Adipose tissue (tissue), 3 donors: ENCODE results near the gene ELFN2. TPM values are rescaled to one million over a fixed set of nuclear protein-coding genes. Genes with fewer than 3 reads are reported as not detected.
"Not testable (repeated sequence)": the region's sequence is repeated elsewhere in the genome, so short reads cannot be mapped to it uniquely, and the experiment has no call there.

ENCODE experiments used
- H3K27ac ChIP-seq: one replicate; pipeline ENCODE4 v1.5.1; 2013; ENCODE audit warnings: low read depth, low read length
- WGBS, 3 donors: extraction: QIAGEN DNeasy Blood & Tissue Kit; methylation state at CpG; one replicate each; pipeline ENCODE4 v1.1.7; 2013; 5-methylcytosine and 5-hydroxymethylcytosine counted together
- polyA plus RNA-seq, 3 donors: library from polyadenylated mRNA; stranded (reverse); fragments of 200-250 nt; gene quantifications; one replicate each; pipeline ENCODE4 v1.2.3, GENCODE V29; 2013
- donor health status: healthy with polysubstance abuse.
- donor health status: Bipolar disorder and iron deficiency.
- donor health status: healthy.

Gene ELFN2, protein sequence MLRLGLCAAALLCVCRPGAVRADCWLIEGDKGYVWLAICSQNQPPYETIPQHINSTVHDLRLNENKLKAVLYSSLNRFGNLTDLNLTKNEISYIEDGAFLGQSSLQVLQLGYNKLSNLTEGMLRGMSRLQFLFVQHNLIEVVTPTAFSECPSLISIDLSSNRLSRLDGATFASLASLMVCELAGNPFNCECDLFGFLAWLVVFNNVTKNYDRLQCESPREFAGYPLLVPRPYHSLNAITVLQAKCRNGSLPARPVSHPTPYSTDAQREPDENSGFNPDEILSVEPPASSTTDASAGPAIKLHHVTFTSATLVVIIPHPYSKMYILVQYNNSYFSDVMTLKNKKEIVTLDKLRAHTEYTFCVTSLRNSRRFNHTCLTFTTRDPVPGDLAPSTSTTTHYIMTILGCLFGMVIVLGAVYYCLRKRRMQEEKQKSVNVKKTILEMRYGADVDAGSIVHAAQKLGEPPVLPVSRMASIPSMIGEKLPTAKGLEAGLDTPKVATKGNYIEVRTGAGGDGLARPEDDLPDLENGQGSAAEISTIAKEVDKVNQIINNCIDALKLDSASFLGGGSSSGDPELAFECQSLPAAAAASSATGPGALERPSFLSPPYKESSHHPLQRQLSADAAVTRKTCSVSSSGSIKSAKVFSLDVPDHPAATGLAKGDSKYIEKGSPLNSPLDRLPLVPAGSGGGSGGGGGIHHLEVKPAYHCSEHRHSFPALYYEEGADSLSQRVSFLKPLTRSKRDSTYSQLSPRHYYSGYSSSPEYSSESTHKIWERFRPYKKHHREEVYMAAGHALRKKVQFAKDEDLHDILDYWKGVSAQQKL
- under 1 TPM; 0.03 to 0.29 (median 0.11) TPM for polyA plus RNA-seq

DNA sequence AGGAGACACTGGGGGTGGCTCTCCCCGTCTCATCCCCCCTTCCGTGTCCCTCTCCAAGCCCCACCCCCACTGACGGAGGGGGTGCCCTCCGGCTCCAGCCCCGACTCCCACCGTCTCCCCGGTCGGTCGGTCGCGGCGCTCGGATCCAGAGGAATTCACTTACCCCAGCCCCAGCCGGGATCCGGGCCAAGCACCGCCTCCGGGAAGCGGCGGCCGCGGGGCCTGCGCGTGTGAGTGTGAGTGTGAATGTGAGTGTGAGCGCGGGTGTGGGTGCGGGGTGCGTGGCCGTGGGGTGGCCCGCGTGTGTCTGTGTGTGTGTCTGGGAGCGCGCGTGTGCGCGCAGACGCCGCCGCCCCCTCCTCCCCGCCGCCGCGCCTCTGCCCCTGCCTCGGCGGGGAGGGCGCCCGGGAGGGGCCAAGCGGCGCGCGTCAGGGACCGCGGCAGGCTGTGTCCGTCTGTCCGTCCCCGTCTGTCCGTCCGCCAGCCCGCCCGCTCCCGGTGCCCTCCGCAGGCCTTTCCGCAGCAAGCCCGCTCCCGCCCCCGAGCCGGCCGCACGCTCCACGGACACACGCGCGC is at the start of gene ELFN2:
Gene ELFN2 (minus strand): TSS at position 345 of the 576 bp plus-strand sequence. CDS start 51,945 bp downstream, outside the sequence.
- 0 to 1% (median 0%) methylated on average over 44 to 72 of the region's 72 CpGs for WGBS, 3 donors
- no peak within 1 kb of the TSS for H3K27ac ChIP-seq

GRCh38 chr22:37476389-37477329 is 49.4 kb upstream of the ELFN2 start:
- H3K27ac ChIP-seq = no peak overlapping the region
- 79 to 84% (median 82%) methylated on average over 14 of the region's 14 CpGs for WGBS, 3 donors

DNA sequence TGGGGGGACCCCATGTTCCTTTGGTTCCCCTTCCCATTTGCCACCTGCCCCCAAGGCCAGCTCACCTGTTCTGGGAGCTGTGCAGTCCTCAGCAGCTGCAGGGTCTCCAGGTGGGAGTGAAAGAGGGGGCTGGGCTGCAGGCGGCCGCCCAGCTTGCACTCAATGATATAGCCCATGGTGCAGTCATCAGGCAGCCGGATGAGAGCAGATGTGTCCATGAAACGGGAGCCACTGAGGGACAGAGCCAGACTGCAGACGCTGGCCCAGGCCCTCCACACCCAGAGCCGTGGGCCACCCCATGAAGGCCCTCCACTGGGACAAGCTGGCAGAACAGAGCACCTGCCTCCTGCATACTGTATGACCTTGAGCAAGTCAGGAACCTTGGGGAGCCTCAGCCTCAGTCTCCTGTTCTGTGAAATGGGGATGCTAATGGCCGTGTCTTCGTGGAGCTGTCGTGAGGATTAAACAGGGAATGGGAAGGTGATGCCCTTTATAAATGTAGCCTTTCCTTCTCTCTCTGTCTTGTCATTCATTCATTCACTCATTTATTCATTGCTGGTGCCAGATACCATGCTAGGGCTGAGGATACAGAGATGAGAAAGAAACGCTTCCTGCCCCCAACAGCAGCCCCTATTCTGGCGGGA is 47.3 kb upstream of the ELFN2 start:
- H3K27ac ChIP-seq = no peak overlapping the region
- WGBS, 3 donors = 71 to 83% (median 78%) methylated on average over 11 of the region's 11 CpGs

DNA sequence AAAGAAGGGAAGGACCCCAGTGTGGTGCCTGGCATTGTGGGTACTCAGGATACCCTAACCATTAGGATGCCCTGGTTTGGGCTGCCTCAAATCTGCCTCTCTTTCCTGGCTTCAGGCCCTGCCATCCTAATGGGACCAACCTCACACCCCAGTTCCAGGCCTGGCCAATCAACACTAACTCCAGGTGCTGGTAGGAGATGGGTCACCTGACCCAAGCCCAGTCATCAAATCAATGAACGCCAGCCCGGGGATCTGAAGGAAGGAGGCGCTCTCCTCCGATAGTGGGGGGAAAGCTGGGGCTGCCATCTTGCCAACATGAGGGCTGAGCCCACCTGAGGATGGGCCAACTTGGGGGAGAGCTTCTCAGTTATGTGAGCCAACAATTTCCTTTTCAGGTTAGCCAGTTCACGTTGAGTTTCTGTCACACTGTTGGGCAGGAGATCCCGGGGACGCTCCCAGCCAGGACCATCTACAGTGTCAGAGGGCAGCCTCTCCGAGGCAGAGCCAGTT is 46.2 kb upstream of the ELFN2 start:
- WGBS, 3 donors = 56 to 81% (median 81%) methylated on average over 8 of the region's 8 CpGs
- no peak overlapping the region for H3K27ac ChIP-seq

DNA sequence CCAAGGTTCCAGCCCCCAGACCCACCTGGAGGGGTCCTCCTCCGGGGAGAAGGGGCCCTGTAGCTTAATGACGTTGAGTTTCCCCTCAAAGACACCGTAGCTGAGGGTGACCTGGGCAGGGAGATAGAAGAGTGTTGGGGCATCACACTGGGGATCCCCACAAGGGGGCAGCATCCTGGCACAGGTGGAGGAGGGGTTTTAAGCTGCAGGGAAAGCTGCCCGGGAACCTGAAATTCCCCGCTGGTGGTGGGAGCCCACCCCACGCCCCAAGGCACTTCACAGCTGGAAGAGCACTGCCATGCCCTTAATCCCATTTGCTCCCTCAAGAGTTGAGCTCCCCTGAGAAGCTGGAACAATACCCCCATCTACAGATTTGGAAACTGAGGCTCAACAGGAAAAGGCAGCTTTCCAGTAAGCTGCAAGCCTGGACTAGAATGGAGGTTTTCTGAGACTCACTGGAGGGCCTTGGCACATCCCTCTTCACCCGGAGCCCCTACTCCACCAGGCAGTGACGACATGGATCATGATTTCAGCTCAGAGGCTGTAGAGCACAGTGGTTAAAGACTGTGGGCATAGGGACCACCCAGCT is 45.2 kb upstream of the ELFN2 start:
- H3K27ac ChIP-seq = no peak overlapping the region
- 23 to 46% (median 45%) methylated on average over 8 of the region's 8 CpGs for WGBS, 3 donors

- 73 to 91% (median 87%) methylated on average over 9 of the region's 9 CpGs for WGBS, 3 donors
- H3K27ac ChIP-seq = no peak overlapping the region
These were observed 44.6 kb upstream of the ELFN2 start for GRCh38 chr22:37471727-37472417.

DNA sequence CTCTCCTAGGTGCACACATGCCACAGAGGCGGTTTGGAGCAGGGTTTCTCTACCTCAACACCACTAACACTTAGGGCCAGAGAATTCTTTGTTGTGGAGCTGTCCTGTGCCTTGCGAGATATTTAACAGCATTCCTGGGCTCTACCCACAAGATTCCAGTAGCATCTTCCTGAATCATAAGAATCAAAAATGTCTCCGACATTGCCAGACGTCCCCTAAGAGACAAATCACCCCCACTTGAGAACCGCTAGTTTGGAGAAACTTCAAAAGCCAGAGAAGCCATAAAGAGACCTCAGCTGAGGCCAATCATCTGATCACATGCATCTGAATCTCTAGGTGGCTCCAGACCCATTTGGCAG is 42.8 kb upstream of the ELFN2 start:
- 71 to 74% (median 74%) methylated on average over 5 of the region's 5 CpGs for WGBS, 3 donors

GRCh38 chr22:37469416-37470086 is 42.3 kb upstream of the ELFN2 start:
- H3K27ac ChIP-seq = no peak overlapping the region
- WGBS, 3 donors = 79 to 83% (median 81%) methylated on average over 8 of the region's 8 CpGs

More for the DNA sequence above, 42.8 kb upstream of the ELFN2 start:
- H3K27ac ChIP-seq = no peak overlapping the region

DNA sequence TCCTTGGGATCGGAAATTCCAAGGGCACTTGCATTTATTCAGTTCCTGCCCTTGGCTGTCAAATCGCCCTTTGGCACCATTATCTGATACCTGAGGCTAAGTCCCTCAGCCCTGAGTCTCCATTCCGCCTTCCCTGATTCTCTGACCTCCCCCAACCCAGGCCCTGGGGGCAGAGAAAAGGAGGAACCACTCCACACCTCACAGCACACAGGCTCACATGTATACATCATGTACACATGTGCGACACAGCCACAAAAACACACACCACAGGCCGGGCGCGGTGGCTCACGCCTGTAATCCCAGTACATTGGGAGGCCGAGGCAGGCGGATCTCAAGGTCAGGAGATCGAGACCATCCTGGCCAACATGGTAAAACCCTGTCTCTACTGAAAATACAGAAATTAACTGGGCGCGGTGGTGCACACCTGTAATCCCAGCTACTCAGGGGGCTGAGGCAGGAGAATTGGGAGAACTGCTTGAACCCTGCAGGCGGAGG is 41.0 kb upstream of the ELFN2 start:
- WGBS, 3 donors = 88 to 91% (median 90%) methylated on average over 14 of the region's 14 CpGs
- not testable (repeated sequence) for H3K27ac ChIP-seq

- no peak overlapping the region for H3K27ac ChIP-seq
- WGBS, 3 donors = 64 to 68% (median 68%) methylated on average over 14 of the region's 14 CpGs
These were observed 40.2 kb upstream of the ELFN2 start for GRCh38 chr22:37467391-37467955.

GRCh38 chr22:37464181-37464580 is 36.9 kb upstream of the ELFN2 start:
- 26 to 51% (median 28%) methylated on average over 4 of the region's 4 CpGs for WGBS, 3 donors
- H3K27ac ChIP-seq = no peak overlapping the region

DNA sequence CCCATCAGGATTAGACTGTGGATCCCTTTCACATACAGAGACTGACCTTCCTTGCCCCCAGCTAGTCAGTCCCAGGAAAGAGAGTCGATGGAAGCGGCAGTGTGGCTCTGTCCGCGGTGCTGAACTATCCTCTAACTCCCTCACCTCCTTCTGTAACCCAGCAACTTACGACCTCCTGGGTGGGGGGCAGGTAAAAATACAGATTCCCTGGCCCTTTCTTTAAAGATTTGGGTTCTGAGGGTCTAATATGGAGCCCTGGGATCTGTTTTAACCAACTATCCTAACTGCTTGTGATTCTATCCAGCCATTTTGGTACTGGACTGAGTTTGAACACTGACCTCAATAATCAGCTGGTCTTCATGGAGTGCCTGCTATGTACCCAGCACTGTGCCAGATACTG is 35.7 kb upstream of the ELFN2 start:
- 4 to 25% (median 10%) methylated on average over 5 of the region's 5 CpGs for WGBS, 3 donors

DNA sequence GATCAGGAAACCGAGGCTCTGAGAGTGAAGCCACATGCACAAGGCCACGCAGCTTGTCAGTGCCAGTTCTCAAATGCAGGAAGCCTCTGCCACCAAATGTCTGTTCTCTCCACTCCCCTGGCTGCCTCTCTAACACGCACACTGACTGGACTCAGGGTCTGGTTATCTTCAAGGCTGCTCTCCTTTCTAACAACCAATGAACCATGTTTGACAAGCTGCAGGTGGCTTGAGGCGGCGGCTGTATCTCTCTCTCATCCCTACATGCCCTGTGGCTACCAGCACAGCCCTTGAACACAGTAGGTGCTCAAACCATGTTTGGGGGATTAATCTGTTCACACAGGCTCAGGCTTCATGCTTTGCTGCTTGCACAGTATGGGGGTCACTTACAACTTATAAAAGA is 35.2 kb upstream of the ELFN2 start:
- H3K27ac ChIP-seq = no peak overlapping the region
- WGBS, 3 donors = 31 to 62% (median 48%) methylated on average over 5 of the region's 5 CpGs

More for the DNA sequence above, 35.7 kb upstream of the ELFN2 start:
- no peak overlapping the region for H3K27ac ChIP-seq

DNA sequence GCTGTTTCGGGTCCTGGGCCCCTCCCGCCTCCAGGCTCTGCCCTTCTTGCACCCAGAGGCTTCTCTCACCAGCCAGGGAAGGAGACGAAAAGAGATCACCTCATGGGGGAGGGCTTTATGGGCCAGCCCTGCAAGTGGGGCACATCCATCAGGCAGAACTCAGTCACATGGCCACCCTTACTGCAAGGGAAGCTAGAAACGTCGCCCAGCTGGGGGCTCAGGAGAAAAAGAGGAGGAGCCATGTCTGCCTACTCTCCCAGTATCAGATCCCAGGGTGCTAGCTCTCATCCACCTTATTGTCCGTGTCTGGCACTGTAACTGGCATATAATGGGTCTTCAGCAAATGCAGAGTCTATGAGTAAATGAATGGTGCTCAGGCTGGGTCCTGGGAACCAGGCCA is 34.7 kb upstream of the ELFN2 start:
- no peak overlapping the region for H3K27ac ChIP-seq
- 34 to 45% (median 34%) methylated on average over 6 of the region's 6 CpGs for WGBS, 3 donors

DNA sequence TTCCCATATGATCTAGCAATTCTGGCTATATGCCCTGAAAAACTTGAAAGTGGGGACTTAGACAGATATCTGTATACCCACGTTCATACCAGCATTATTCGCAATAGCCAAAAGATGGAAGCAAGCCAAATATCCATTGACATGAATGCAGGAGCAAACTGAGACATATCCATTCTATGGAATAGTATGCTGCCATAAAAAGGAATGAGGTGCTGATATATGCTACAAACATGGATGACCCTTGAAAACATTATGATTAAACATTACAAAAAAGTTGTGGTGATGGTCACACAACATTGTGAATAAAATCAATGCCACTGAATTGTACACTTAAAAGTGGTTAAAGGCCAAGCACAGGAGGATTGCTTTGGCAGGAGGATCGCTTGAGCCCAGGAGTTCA is 33.4 kb upstream of the ELFN2 start:
- 77 to 91% (median 88%) methylated on average over 3 of the region's 3 CpGs for WGBS, 3 donors
- no peak overlapping the region for H3K27ac ChIP-seq

GRCh38 chr22:37459206-37459605 is 31.9 kb upstream of the ELFN2 start:
- no peak overlapping the region for H3K27ac ChIP-seq
- WGBS, 3 donors = 28 to 72% (median 61%) methylated on average over 9 of the region's 9 CpGs
